ENCODE results near the gene FGF21. TPM values are rescaled to one million over a fixed set of nuclear protein-coding genes. Genes with fewer than 3 reads are reported as not detected.
"Not testable (repeated sequence)": the region's sequence is repeated elsewhere in the genome, so short reads cannot be mapped to it uniquely, and the experiment has no call there.

Gene FGF21
- total RNA-seq, 2 donors from 2014 or later, result not detected

DNA sequence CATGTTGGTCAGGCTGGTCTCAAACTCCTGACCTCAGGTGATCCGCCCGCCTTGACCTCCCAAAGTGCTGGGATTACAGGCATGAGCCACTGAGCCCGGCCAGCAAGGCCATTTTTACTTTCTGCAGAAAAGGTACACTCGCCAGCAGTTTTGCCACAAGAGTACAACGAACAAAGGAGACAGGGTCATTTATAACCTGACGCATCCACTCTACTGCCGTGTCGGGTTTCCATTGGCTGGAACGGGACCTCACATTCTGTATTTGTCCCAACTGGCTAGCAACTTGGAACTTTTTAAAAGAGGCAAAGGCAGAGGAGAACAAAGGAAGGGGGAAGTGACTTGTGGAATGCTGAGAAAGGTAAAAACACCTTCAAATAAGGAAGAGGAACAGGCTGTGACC is 32.0 kb downstream of the FGF21 start:
- 57% methylated on average over 9 of the region's 9 CpGs for WGBS
- H3K4me3 ChIP-seq; H3K4me1 ChIP-seq (replicated peaks); H3K36me3 ChIP-seq; H3K9me3 ChIP-seq; intact Hi-C loops (cut with DNase I); H3K27me3 ChIP-seq (replicated peaks; ENCODE audit: insufficient read depth): not testable (repeated sequence)
- DNase-seq (ENCODE audit: low spot score), result peak; percentile 67
- peak overlapping the region; percentile 65 to 74 for H3K27ac ChIP-seq
- peak; percentile 79 for TF ChIP-seq POLR2AphosphoS5 (IDR thresholded peaks at IDR 0.05)

DNA sequence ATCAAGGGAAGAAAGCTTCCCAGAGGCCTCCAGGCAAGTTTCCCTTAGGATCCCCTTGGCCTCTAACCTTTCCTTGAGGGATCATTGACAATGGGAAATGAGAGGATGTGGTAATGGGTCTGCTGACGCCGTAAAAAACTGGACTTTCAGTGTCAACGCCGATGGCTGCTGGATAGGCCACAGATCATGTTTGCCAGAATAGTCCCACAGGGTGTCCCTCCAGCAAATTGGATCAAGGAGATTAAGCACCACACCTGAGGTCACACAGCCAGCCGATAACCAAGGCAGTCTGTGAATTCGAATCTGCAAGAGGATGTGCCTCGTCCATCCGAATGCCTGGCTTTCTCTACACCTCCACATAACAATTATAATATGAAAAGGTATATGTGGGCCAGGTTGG is 37.9 kb downstream of the FGF21 start:
- Histone ChIP-seq H3K4me1 (replicated peaks) (no peaks in the 10 kb centered on the region), H3K4me3 (no peak overlapping the region), H3K36me3 (no peaks in the 10 kb centered on the region), H3K27ac (no peak overlapping the region), H3K27me3 (replicated peaks; ENCODE audit: insufficient read depth) (no peaks in the 10 kb centered on the region), H3K9me3 (no peaks in the 10 kb centered on the region)
- no peak for TF ChIP-seq POLR2A (IDR thresholded peaks at IDR 0.05)
- intact Hi-C loops (cut with DNase I), result no loop called here
- WGBS, result 75% methylated on average over 8 of the region's 8 CpGs
- DNase-seq (ENCODE audit: low spot score), result no peak

DNA sequence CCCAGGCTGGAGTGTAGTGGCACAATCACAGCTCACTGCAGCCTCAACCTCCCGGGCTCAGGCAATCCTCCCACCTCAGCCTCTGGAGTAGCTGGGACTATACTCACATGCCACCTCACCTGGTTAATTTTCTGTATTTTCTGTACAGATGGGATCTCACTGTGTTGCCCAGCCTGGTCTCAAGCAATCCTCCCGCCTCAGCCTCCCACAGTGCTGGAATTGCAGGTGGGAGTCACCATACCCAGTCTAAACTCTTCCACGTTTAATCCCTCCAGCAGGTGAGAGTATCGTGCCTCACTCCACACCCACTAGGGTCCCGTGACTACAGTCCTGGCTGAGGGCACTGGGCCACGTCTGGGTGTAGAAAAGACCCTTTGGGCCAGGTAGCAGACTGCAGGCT is 39.0 kb downstream of the FGF21 start:
- H3K27me3 ChIP-seq (replicated peaks; ENCODE audit: insufficient read depth), result no peaks in the 10 kb centered on the region
- no peaks in the 10 kb centered on the region for H3K4me1 ChIP-seq (replicated peaks)
- no peaks in the 10 kb centered on the region for H3K36me3 ChIP-seq
- no peak for DNase-seq (ENCODE audit: low spot score)
- H3K27ac ChIP-seq, result peak overlapping the region; percentile 80 to 83
- no peaks in the 10 kb centered on the region for H3K9me3 ChIP-seq
- no peak for TF ChIP-seq POLR2A (IDR thresholded peaks at IDR 0.05)
- no peak for TF ChIP-seq POLR2AphosphoS5 (IDR thresholded peaks at IDR 0.05)
- TF ChIP-seq, protein P1, sequence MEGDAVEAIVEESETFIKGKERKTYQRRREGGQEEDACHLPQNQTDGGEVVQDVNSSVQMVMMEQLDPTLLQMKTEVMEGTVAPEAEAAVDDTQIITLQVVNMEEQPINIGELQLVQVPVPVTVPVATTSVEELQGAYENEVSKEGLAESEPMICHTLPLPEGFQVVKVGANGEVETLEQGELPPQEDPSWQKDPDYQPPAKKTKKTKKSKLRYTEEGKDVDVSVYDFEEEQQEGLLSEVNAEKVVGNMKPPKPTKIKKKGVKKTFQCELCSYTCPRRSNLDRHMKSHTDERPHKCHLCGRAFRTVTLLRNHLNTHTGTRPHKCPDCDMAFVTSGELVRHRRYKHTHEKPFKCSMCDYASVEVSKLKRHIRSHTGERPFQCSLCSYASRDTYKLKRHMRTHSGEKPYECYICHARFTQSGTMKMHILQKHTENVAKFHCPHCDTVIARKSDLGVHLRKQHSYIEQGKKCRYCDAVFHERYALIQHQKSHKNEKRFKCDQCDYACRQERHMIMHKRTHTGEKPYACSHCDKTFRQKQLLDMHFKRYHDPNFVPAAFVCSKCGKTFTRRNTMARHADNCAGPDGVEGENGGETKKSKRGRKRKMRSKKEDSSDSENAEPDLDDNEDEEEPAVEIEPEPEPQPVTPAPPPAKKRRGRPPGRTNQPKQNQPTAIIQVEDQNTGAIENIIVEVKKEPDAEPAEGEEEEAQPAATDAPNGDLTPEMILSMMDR (IDR thresholded peaks at IDR 0.05), result no peak
- 92% methylated on average over 6 of the region's 6 CpGs for WGBS
- no peak overlapping the region for H3K4me3 ChIP-seq
- intact Hi-C loops (cut with DNase I), result loop anchor here (2.0 kb wide), 1 partner anchor 17 kb away; the partner anchor contains the start of gene BCAT2

DNA sequence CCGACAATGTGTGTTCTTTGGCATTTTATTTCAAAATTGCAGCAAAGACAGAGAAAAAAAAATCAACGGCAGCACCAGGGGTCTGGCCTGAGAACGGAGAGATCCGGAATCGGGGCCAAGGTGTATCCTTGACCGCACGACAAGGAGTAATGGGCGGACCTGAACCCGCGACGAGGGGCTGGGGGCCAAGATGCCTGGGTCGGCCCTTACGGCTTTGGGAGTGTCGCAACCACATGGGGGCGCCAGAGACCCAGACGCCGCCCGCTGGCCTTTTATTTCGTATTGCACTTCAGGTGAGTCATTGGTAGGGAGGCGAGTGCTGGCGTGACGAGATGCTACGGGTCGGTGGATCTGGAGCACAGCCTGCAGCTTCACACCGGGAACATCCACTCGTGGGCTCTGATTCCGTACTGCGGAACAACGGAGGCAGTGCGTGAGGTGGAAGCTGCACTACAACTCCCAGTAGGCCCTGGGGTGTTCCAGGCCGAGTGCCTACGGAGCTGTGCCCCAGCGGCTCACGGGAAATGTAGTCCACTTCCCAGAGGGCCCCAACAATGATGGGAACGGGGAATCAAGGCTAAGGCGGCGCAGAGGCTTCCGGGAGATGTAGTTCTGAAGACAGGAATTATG is 39.8 kb downstream of the FGF21 start:
- intact Hi-C loops (cut with DNase I), result loop anchor here (1.0 to 5.0 kb wide), 3 partner anchors 16 to 177 kb away; partner anchors contain the start of gene BCAT2
- 2% methylated on average over 38 of the region's 38 CpGs for WGBS
- peak overlapping the region; percentile 19 to 38 for H3K4me3 ChIP-seq

DNA sequence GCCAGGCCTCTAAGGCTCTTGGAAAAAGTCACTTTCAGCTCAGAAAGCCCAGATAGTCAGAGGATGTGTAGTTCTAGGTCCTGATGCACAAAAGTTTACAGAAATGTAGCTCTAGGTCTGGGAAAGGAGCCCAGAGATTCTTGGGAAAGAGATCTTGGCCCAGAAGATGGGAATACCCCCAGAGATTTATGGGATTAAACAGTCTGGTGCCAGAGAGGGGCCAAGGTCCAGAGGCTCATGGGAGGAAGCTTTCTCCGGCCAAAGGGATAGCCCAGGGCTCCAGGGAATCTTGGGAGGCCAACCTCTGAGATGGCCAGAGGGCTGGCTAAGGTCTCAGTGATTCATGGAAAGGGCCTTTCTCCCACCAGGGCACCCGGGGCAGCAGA is 40.4 kb downstream of the FGF21 start:
- WGBS, result 50% methylated on average over 2 of the region's 2 CpGs
- peak overlapping the region; percentile 80 to 83 for H3K27ac ChIP-seq
- intact Hi-C loops (cut with DNase I), result loop anchor here (1.0 to 5.0 kb wide), 3 partner anchors 15 to 177 kb away; partner anchors contain the start of gene BCAT2
- H3K4me1 ChIP-seq (replicated peaks), result no peaks in the 10 kb centered on the region
- DNase-seq (ENCODE audit: low spot score), result no peak
- no peaks in the 10 kb centered on the region for H3K9me3 ChIP-seq
- H3K36me3 ChIP-seq, result no peaks in the 10 kb centered on the region
- no peaks in the 10 kb centered on the region for H3K27me3 ChIP-seq (replicated peaks; ENCODE audit: insufficient read depth)
- no peak overlapping the region for H3K4me3 ChIP-seq
- TF ChIP-seq POLR2AphosphoS5 (IDR thresholded peaks at IDR 0.05), result no peak
- TF ChIP-seq POLR2A (IDR thresholded peaks at IDR 0.05), result no peak

More for the DNA sequence above, 39.8 kb downstream of the FGF21 start:
- Histone ChIP-seq H3K9me3 (no peaks in the 10 kb centered on the region), H3K36me3 (no peaks in the 10 kb centered on the region), H3K27me3 (replicated peaks; ENCODE audit: insufficient read depth) (no peaks in the 10 kb centered on the region), H3K4me1 (replicated peaks) (no peaks in the 10 kb centered on the region), H3K27ac (peak overlapping the region; percentile 80 to 83)
- peak; percentile 92 for DNase-seq (ENCODE audit: low spot score)
- TF ChIP-seq POLR2A (IDR thresholded peaks at IDR 0.05) (peak; percentile 8), POLR2AphosphoS5 (IDR thresholded peaks at IDR 0.05) (peak; percentile 90)
- TF ChIP-seq, protein P1 (IDR thresholded peaks at IDR 0.05), result peak; percentile 96 to 100 (median 99)

DNA sequence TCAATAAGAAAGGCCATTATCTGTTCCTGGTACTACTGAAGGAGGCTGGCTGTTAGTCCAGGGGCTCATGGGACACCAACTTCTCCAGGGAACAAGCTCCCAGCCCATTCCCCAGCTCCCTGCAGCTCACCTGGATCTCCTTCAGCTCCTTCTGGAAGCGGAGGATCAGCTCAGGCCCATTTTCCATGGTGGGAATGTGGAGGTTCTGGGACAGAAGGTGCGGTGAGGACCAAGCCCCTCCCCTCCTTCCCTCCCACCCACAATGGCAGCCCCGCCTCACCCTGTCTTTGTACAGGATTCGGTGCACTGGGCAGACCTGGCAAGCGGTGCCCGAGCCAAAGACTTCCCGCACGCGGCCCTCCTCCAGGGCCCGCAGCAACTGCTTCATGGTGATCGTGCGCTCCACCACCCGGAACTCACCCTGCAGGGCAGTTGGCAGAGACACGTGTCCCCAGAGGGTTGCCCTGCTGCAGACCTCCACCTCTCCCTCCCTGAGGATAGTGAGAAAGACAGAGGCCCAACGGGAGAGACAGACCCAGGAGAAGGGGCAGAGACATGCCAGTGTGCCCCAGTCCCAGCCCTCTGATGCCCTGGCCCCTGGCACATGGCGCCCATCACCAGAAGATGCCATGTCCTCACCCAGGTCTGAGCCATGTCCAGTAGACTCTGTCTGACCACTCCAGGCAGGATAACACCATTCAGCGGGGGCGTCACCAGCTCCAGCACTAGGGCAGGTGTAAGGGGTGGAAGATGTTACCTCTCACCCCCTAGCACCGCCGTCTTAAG is 41.2 kb downstream of the FGF21 start:
- intact Hi-C loops (cut with DNase I), result loop anchor here (5.0 kb wide), 1 partner anchor 176 kb away; no protein-coding TSS in a partner anchor

More for the DNA sequence above, 41.2 kb downstream of the FGF21 start:
- peak overlapping the region in 1 of 2 donors; percentile 83 for H3K27ac ChIP-seq
- no peaks in the 10 kb centered on the region for H3K36me3 ChIP-seq
- no peak overlapping the region for H3K4me3 ChIP-seq
- no peak for DNase-seq (ENCODE audit: low spot score)
- H3K9me3 ChIP-seq, result no peaks in the 10 kb centered on the region
- no peaks in the 10 kb centered on the region for H3K27me3 ChIP-seq (replicated peaks; ENCODE audit: insufficient read depth)
- no peaks in the 10 kb centered on the region for H3K4me1 ChIP-seq (replicated peaks)
- 86% methylated on average over 20 of the region's 20 CpGs for WGBS
- TF ChIP-seq, protein P1 (IDR thresholded peaks at IDR 0.05), result no peak
- TF ChIP-seq POLR2A (IDR thresholded peaks at IDR 0.05) (no peak), POLR2AphosphoS5 (IDR thresholded peaks at IDR 0.05) (no peak)
